ENCODE measurements around the gene CDC6.

The CDC6 gene

DNA sequence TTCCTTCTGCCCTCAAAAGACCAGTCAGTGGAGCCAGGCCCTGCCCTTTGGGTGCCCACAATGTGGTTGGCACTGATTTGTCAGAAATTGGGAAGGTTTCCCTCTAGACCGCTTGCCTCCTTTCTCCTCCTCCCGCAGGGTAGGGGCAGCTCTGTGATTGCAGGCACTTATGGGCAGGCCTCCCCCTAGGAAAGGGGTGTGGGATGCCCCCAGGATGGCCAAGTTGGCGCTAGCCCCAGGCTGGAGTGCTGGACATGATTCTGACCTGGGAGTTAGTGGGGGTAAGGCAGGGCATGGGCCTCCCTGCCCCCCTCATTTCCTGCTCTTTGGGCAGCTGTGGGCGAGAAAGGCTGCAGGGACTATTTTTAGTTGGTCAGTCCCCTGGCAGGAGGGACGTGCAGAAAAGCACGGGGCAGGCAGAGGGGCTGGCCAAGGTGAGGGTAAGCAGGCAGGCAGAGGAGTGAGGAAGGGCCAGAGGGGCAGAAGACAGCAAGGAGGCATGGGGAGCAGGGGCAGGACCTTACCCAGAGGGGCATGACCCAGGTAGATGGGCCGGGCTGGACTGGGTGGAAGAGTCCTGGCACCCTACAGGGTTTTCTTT, 24.6 kb downstream of the CDC6 start:
- DNase-seq = no peak

DNA sequence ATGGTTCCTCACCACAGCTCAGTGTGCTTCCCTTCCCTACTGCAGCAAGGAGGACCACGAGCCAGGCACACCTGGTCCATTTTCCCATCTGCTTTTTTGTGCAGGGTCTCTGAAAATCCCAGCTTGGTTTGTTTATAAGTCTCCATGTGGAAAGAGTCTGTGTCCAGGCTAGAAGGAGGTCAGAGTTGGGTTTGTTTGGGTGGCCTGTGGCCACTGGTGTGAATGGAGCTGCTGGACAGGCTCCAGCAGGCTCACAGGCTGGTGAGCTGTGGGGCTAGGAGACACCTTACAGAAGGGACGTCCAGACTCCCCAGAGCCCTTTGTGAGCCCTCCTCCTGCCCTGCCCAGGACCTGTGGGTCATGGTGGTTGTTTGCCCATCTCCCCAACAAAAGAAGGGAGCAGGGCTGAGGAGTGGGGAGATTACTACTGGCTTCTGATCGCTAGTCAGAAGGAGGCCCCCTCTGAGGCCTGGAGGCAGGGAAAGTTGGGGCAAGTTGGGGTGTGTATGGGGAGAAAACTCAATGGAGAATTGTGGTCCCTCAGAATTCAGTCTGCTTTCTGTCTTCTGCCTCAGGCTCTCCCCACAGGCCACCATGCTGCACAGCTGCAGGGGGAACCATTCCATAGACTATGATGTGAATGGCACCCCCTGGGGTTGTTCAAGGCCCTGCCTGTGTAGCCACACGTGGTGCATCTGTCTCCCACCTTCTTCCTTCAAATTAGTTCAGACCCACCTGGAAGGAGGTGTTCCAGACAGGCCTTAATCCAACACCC, 25.4 kb downstream of the CDC6 start:
- no peak for DNase-seq

DNA sequence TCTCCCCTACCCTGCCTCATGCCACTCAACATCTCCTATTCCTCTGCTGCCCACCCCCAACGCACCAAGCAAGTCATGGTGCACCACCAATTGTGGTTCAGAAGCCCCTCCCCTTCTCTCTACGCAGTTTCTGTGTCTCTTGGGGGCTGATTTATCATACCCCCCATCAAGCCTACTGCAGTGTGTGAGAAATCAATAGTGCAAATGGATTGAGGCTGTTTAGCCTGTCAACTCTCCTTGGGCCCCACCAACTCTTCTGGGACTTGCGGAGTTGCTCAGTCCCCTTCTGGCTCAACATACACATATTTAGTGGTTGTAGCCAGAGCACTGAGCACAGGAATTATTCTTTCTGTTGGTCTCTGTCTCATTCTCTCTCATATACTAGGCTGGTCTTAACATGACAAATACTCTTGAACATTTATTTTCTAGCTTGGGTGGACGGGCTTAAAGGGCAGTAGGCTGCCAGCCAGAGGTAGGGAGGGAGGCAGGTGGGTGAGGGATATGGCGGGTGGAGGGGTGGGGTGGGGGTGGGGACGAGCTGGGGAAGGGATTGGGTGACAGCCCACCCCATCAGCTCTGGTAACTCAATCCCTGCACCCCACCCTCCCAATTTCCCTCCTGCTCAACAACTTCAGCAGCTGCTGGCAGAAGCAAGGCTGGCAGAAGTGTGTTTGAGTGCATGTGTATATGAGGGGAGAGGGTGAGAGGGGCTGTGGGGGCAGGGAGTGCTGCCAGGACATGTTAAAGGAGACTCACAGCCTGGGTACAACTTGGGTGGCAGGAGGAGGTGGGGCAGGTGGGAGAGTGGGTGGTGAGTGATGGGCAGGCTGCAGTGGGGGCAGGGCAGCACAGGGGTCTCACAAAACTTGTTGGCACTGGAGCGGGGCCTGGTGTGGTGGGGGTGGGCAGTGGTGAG, 26.2 kb downstream of the CDC6 start:
- no peak for DNase-seq

DNA sequence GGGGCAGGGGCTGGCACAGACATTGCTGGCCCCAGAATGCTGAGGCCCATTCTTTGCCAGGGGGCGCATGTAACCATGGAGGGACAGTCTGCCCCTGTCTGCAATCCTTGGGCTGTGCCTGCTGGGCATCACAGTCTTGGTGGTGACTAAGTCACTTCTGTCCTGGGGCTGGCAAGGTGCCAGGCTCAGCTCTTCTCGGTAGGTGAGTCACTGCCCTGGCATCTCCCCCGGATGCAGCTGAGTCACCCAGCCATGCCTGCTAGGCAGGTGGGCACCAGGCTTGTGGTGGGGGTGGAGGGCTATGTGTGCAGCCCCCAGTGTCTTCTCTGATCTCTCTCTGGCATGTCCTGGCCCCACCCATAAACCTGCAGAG, 26.9 kb downstream of the CDC6 start:
- DNase-seq = peak; percentile 93

DNA sequence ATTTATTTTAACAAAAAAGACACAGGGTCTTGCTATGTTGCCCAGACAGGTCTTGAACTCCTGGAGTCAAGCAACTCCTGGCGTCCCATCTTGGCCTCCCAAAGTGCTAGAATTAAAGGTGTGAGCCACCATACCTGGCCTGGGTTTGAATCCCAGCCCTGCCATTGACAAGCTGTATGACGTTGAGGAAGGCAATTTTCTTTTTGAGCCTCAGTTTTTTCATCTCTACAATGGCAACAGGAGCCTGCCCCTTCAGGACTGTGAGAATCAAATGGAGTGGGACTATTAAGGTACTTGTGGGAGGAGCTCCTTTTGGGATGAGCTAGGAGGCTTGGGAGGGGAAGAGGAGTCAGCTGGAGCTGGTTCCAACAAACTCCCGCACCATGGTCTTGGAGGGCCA, 27.5 kb downstream of the CDC6 start:
- DNase-seq = no peak

DNA sequence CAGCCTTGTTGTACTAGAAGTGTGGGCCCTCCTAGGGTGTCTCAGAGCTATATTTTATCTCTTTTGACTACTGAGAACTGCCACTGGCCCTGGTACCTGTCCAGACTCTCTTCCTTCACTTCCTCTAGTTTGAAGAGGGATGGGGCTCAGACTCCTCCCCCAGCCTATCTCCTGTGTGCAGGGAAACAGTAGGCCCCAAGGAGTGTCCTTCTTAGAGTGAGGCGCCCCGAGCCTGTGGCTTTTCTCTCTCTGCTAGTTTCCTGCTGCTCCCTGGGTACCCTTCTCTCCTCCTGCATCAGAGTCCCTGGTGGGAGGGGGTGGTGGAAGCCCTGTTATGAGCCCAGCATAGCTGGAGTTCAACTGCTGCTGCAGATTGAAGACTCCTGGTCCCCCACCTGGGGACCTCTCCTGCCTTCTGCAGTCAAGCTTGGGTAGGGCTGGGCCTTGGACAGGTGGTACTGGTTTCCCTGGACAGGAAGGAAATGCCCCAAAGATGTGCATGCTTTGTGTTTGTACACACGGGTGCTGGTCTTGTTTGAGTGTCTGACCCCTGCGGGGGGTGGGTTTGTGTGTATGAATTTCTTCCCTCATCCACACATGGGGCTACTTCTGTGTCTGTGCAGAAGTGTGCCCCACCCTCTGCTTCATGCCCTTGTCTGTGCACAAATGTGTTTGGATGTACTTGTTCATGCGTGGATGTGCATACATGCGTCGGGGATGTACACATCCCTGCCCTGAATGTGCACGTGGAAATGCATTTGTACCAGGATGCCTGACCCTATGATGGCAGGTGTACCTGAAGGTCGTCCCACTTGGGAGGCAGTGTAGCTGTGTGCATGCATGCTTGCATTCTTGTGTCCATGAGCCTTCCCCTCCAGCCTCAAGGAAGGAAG, 28.2 kb downstream of the CDC6 start:
- DNase-seq = no peak

DNA sequence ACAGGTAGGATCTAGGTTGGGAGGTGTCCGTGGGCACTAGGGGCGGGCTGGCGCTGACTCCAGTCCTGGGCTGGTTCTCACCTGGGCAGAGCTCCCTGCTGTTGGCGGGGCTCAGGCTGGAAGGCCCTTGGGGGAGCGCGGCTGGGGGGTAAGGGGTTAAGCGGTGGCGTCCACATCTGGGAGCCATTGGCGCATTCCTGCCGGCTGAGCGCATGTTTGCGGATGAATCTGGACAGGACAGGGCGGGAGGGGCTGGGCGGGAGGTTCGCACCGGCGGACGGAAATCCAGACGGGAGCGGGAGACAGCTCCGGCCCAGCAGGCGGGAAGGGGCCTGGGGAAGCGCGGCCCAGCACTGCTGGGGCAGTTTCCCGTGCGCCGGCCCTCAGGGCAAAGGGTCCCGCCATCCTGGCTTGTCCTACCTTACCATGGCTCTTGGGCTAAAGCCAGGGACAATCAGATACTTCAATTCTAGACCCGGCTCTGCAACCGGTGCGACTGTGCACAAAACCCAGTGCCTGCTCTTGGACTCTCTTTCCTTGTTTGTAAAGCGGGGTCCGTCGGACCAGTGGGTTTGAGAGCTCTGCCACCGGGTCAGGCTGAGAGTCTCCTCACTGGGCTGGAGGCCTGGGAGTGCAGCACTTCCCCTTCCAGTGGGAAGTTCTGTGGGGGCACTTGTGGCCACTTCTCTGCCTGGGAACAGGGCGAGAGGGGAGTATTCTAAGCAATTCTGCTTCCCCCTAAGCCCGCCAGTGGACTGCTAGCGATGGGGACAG, 29.1 kb downstream of the CDC6 start:
- DNase-seq = no peak

DNA sequence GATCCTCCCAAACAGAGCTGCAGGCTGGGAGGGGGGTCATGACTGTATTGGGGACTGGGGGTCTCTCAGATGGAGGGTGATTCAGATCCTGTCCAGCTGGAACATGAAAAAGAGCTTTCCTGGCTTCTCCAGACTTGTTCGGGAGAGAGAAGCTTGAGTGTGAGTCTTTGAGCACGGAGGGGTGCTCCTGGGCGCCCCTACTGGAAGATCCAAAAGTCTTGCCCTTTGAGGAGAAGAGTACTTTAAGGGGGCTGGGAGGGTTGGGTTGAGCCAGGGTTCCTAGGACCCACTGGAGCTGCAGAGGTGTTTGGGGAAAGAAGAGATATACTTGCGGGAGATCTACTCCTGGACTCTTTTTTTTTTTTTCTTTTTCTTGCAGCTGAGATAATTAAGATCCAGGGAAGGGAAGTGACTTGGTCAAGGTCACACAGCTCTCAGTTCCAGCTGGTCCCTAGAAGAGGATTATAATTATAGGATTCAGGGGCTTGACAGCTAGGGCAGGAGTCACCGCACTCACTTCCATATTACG, 29.7 kb downstream of the CDC6 start:
- no peak for DNase-seq

DNA sequence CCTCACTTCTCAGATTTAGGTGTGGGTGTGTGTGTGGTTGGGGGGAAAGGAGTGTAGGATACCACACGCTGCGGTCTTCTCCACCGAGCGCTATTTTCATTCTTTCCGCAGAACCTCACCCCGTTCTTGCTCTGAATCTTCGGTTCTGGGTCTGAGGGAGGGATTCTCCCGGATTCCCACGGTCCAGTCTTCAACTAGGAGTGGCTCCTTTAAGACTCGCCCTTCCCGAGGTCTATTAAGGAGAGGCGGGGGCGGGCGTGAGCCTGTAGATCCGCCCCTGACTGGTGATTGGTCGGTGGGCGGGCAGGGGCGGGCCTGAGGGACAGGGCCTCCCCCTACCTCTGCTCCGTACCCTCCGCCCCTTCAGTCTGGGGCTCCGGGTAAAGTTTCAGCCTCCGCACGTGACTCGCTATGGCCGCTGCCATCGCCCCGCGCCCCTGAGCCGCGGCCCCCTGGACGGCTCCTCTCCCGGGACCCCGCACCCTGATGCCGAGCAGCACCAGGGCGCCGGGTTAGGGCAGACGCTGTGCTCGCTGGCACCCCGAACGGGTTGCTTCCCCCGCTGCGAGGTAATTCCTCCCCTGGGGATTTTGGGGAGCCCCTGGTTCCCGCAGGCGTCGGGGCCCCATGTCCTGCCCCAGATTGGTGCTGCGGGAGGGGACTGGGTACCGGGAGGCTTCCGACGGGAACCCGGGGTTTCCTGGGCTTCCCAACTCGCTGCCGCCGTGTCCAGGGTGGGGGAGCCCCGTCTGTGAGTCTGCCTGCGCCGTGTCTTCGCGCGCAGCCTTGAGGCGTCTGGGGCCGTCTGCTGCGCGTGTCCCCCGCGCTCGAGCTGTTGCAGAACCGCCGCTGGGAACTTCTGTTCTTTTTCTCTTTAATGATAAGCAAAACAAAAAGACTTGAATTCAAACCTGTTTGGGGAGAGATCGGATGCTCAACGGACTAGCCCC, 30.5 kb downstream of the CDC6 start:
- DNase-seq = peak; percentile 89

DNA sequence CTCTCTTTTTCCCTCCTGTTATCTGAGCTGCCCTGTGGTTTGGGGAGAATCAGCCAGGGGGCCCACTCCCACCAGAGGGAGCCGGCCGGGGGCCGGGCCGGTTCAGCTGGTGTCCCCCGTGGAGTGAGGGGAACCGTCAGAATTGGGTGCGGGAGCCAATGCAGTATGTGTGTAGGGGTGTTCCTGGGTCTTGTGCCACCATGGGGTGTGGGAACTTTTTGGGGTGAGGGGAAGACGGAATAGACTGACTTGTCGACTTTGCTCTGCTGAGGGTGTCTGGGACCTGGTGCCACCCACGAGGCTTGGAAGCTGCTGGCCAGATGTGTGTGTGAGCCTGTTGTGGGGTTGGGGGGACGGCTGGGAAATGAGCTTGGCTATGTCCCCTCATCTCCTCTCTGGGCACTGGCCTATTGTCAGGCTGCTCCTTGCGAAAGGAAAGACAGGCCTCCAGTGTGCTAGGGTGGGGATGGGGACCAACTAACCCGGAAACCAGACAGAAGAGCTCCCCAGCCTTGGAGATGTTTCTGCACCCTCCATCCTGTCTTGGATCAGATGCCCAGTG, 31.2 kb downstream of the CDC6 start:
- DNase-seq = no peak

DNA sequence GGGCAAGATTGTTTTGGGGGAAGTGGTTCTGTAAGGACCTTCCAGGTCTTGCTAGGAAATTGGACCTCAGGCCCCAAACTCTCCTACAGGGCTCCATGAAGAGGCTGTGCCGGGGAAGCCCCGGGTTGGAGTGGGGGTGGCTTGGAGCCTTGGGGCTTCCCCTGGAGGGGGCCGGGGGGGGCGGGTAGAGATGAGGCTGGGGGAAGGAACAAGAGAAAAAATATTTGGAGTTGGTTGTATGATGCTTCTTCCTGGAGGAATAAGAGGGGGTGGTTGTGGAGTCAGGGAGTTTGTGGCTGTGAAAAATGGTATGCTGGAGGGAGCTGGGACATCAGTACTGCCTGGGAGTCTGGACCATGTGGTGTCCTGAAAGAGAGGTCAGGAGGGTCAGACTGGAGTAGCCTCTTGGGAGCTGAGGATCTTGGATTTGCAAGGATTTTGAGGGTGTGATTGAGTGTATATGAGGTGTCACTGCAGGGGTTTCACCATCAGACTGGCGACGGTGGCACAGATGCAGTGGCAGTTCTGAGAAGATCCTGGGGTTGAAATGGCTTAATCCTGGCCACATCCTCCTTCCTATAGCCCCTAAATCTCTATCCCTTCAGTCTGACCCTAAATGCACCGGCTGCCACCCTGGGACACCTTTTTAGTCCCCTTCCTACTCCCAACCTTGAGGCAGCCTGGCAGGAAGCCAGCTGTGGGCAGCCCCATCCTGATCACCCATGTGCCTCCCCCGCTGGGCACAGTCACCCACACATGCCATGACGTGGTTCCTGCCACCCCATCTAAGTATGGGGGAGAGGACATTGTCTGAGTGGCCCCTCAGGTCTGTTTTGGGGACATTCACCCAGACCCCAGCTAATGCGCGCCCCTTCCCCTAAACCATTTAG, 32.2 kb downstream of the CDC6 start:
- peak; percentile 79 for DNase-seq

DNA sequence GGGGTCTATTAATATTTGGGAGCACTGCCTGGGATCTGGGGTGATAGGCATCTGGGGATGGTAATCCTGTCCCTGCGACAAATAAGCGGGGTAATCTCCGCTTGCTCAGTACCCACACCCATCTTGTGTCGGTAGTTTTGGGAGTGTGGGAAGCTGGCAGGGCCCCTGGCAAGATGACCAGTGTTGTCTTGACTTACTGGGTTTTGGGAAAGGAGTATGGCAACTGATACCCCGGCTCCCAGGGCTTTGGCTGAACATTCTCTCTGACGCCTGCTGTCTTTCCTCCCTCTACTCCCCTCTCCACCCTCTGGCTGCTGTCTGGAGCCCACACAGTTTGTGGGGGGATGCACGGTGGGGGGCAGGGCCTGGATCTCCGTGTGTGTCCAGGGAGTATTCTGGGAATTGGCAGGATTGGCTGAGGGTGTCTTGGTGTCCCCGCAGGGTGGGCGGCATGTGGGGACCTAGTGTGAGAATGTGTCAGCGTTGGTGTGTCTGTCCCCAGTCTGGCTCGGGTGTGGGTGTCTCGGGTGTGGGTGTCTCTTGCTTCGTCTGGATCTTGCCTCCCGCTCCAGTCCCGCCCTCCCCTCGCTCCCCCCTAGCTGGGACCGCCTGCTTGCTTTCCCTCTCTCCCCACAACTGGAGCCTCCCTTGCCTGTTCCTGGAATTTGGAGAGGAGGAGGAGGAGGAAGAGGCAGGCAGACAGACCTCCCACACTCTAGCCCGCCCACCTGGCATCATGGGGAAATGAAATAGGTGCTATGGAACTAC, 33.3 kb downstream of the CDC6 start:
- DNase-seq = peak; percentile 47

DNA sequence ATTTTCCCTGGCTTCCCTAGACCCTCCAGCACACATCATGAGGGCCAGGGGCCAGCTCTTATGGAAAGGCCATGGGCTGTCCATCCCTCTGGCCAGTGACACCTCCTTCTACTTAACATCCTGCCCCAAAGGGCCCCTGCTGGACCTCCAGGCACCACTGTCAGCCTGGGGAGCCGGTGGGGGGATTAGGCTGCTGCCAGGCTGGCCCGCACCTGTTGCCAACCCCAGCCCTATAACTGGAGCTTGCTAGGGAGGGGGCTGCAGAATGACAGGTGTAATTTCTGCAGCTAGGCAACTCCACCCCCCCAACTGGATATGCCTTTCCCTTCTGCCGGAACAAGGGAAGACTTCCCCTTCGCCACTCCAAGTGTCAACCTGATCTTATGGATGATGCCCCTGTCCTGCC, 33.8 kb downstream of the CDC6 start:
- DNase-seq = no peak

DNA sequence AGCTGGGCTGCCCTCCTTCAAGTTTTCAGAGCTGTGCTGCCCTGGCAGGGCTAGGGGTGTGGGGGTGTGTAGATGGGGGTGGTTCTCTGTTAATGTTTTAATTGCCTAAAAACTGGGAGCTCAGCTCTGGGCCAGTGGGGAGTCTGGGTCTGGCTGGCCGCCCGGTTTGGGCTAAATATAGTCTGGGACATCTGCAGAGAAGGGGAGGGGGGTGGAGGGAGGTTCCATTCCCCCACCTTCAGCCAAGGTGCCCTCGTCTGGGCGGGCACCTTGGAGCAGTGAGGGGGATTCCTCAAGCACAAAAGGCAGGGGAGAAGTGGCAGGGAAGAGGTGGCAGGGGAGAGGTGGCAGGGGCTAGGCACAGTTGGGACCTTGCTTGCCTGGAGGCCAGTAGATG, 34.3 kb downstream of the CDC6 start:
- no peak for DNase-seq

DNA sequence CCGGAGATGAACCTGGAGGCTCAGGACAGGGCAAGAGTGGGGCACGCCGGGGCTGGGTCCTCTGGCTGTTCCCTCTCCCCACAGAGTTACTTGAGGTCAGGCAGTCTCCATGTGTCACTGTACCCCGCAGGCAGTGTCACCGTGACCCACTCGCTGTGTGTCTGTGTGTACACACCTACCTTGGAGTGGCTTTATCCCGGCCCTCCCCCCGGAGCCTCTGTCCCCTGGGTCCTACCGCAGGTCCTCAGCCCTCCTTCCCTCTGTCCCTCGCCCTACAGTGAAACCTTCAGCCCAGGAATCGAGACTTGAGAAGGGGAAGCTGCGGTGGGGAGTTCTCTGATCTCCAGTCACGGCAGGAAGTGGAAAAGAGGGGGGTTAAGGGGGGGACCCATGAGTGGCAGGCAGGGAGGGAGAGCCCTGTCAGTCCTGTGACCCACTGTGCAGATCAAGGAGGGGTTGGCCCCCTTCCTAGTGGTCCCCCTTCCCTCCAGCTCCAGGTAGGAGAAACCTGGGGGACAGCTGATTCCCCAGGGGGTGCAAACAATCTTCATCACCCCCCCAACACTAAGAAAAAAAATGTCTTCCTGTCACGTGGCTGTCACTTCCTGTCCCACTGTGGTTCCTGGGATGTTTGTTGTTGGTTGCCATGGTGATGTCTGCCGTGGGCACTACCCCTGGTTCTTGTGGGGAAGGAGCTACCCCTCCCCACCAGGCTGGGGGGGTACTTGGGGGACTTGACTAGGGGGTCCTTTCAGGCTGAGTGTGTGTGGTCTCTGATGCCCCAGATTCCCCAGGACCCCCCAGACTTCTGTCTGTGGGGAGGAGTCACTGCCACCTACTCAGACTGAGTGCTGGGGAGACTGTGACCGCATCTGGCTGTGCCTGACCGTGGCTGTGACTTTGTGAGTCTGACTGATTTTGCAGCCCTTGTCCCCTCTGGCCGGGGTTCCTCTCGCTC, 35.0 kb downstream of the CDC6 start:
- DNase-seq = peak; percentile 91

DNA sequence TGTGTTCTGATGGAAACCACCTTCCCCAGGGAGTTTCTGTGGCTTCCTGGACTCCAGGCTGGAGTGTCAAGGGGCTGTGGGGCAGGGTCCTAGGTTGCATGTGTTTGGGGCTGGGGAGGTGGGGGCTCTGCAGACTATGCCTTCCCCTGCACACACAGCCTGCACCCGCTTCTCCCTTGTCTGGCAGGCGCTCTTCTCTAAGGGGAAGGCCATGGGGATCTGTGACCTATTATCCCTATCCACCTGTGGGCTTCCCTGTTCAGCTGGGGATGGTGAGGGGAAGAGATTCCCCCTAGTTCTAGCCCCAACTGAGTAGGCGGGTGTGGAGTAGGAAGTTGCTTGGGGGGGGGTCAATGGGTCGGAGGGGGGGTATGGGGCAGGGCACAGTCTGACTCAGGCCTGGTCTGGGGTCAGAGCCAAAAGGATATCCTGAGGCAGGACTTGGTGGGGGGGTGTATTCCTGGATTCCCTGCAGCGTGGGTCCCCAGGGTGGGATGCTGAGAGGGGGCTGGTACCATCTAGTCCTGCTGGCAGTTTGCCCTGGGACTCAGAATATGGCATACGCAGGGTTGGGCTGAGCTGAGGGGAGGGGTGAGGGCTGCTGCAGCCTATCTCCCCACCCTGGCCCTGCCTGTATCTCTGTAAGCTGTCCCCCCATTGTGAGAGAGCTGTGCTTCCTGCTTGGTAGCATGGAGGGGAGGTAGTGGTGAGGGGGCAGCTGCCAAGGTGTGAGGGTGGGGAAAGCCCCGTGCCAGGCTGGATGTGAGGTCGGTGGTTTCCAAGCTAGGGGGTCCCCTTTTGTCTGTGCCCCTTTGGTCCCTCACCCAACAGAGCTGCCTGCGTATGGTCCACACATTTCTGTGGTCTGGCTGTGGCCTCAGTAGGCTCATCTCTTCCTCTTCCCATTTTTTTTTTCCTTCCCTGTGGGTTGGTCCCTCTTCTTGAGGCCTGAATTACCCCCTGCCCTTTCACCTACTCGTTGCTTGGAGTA, 36.0 kb downstream of the CDC6 start:
- peak; percentile 77 for DNase-seq

All from activated gamma-delta T cell treated with Interleukin-2 at 50 U/mL for 16 hours (primary cell).